Erythroblast (primary cell): Measurements from ENCODE around the gene MATN3.

ENCODE experiments used
- GATA1 ChIP-seq: IDR thresholded peaks from 2 replicates; pipeline ENCODE4 v1.6.1; 2011; ENCODE audit warnings: low read depth, mild to moderate bottlenecking, control low read depth, low read length, moderate library complexity
- POLR2A ChIP-seq: IDR thresholded peaks from 2 replicates; pipeline ENCODE4 v1.6.1; 2011; ENCODE audit warnings: mild to moderate bottlenecking, low read length

DNA sequence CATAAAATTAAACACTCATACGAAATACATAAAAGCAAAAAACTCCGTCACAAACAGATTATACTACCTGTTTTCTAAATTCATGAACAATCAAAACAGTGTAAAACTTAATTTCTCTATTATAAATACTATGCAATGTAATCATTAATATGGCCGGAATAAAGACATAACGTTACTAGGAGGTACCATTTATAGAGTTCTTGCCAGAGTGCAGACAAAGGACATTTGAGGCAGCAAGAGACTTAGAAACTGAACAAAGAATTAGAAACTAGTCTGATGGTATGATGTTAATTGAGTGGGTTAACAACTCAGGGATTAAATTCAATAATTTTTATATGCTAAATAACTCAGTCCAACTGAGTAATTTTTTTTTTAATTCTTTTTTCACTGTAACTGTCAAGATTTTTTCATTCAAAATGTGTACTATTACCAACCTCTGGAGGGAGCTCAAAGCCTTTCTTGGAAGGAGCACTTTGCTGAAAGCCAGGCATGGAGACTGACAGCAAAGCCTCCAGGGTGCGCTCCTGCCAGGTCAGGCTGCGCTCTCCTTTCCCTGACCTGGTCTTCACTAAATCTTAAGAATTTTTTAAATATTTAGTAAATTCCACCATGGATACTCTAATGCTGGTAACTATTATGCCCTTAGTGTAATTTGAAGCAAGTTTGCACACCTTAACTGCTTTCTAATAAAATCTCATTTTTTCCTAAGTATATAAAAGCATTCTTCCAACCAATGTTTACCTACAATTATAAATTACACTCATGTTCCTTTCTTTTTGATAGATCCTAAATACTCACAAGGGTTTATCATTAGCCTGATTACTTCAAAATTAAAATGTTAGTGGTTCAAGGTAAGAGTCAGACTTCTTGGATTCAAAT is 56.7 kb downstream of the MATN3 start:
- TF ChIP-seq POLR2A (no peak), GATA1 (no peak)
